Heart left ventricle (tissue), 16 donors: ENCODE results near the gene LRRC27. TPM values are rescaled to one million over a fixed set of nuclear protein-coding genes. Genes with fewer than 3 reads are reported as not detected.
A peak's percentile ranks its signal among the peaks of the same experiment; 100 is the strongest.

Experiments used
- ATAC-seq, 4 donors: fragments of 200-7000 bp; cut with Tn5 transposase; one replicate each; pipeline ENCODE4 v1.9.1; 2020 to 2022; ENCODE audit warnings: moderate library complexity in 4 of 4, mild to moderate bottlenecking in 3 of 4, moderate number of reproducible peaks in 1 of 4
- DNase-seq, 5 donors: peaks; one replicate each; pipeline ENCODE4 v3.0.0-alpha.2; 2020
- H3K27ac ChIP-seq, 12 donors: fragments of 200-600 bp; sonication (generic) in 4 of 12; one replicate each; pipeline versions ENCODE4 v1.5.0 to v1.8.0; 2016 to 2022; ENCODE audit warnings: mild to moderate bottlenecking in 2 of 12
- H3K27me3 ChIP-seq, 9 donors: fragments of 200-600 bp; sonication (generic) in 2 of 9; one replicate each; pipeline versions ENCODE4 v1.5.1 to v1.8.0; 2016 to 2022; ENCODE audit warnings: mild to moderate bottlenecking in 3 of 9
- H3K36me3 ChIP-seq, 9 donors: fragments of 200-600 bp; sonication (generic) in 2 of 9; one replicate each; pipeline versions ENCODE4 v1.5.0 to v1.8.0; 2018 to 2022; ENCODE audit warnings: mild to moderate bottlenecking in 2 of 9
- H3K4me1 ChIP-seq, 12 donors: fragments of 200-600 bp; sonication (generic) in 4 of 12; one replicate each; pipeline versions ENCODE4 v1.5.0 to v1.8.0; 2016 to 2022; ENCODE audit warnings: mild to moderate bottlenecking in 3 of 12
- H3K4me3 ChIP-seq, 12 donors: fragments of 200-600 bp; sonication (generic) in 4 of 12; one replicate each; pipeline versions ENCODE4 v1.5.0 to v1.8.0; 2017 to 2022; ENCODE audit warnings: mild to moderate bottlenecking in 9 of 12, moderate library complexity in 4 of 12
- H3K9me3 ChIP-seq, 12 donors: fragments of 200-600 bp; sonication (generic) in 4 of 12; one replicate each; pipeline versions ENCODE4 v1.5.0 to v1.8.0; 2016 to 2022; ENCODE audit warnings: mild to moderate bottlenecking in 1 of 12
- POLR2A ChIP-seq, 2 donors: fragments of 450-650 bp; IDR thresholded peaks; one replicate each; pipeline ENCODE4 v1.6.1; 2017; ENCODE audit warnings: antibody characterized with exemption in 2 of 2, mild to moderate bottlenecking in 2 of 2, moderate library complexity in 2 of 2
- WGBS, 4 donors: extraction: QIAGEN DNeasy Blood & Tissue Kit in 2 of 4; methylation state at CpG; one replicate each; pipeline versions ENCODE4 v1.1.5 to v1.1.7; 2013 to 2018; 5-methylcytosine and 5-hydroxymethylcytosine counted together
- intact Hi-C, 10 donors: fragments of 100-400 bp; cut with DNase I; formaldehyde crosslinking; loops; one replicate each; pipeline versions ENCODE4 v1.11.1 to v1.14.2; 2022
- polyA plus RNA-seq, 2 donors: library from polyadenylated mRNA; stranded (reverse); fragments of 200-250 nt; gene quantifications; one replicate each; pipeline ENCODE4 v1.2.3, GENCODE V29; 2013
- total RNA-seq, 9 donors: library from RNA; depleted of rRNA in 2 of 9; stranded (reverse); fragments of >200 nt in 2 of 9; fragmentation: NEBNext Ultra II Directional in 3 of 9; extraction: Animal tissue kit (Norgen Biotek cat#: 25700) in 3 of 9; gene quantifications; one replicate each; pipeline versions ENCODE4 v1.1.0 to v1.2.4, GENCODE V29; 2016 to 2023
- TF ChIP-seq, protein P1 (sequence below), 12 donors: fragments of 200-600 bp; sonication (generic) in 4 of 12; IDR thresholded peaks; one replicate each; pipeline versions ENCODE4 v1.5.0 to v1.8.0; 2018 to 2022; ENCODE audit warnings: antibody characterized with exemption in 12 of 12, mild to moderate bottlenecking in 5 of 12
- donor health status: ischemic (EF 13 %, LVEDD 7.1; RV severe dilation, severe dysfunction).
- donor health status: healthy with polysubstance abuse.
- donor health status: DM: no; HTN: yes; CAD: no.
- donor health status: DM: no; HTN: no; CAD: no.
- donor health status: ischemic (EF 25% LVEDD 6.9; RV normal size, moderate dysfunction).
- donor health status: ischemic (EF 25% LVEDD 5.7; RV mildly dilated, moderate dysfunction).
- donor health status: healthy.
- donor health status: DM: yes; HTN: yes; CAD: no.
- donor health status: ischemic (EF 35%, LVEDD 5.7; RV mildly dilated, moderate dysfunction).
- donor health status: nonischemic (EF 11% LVEDD 7.7; RV severe dilation, severe dysfunction).
- donor health status: DM: yes; HTN: yes; CAD: no.
- donor health status: PGD.
- donor health status: ischemic (EF 29% LVEDD 5.4; RV normal size, mild dysfunction).
- donor health status: nonischemic (EF 23%, LVEDD 6.1; RV moderate dilation, normal function).

The LRRC27 gene
- total and polyA plus RNA-seq, 11 donors: 2.6 to 8.9 (median 5.1) TPM

DNA sequence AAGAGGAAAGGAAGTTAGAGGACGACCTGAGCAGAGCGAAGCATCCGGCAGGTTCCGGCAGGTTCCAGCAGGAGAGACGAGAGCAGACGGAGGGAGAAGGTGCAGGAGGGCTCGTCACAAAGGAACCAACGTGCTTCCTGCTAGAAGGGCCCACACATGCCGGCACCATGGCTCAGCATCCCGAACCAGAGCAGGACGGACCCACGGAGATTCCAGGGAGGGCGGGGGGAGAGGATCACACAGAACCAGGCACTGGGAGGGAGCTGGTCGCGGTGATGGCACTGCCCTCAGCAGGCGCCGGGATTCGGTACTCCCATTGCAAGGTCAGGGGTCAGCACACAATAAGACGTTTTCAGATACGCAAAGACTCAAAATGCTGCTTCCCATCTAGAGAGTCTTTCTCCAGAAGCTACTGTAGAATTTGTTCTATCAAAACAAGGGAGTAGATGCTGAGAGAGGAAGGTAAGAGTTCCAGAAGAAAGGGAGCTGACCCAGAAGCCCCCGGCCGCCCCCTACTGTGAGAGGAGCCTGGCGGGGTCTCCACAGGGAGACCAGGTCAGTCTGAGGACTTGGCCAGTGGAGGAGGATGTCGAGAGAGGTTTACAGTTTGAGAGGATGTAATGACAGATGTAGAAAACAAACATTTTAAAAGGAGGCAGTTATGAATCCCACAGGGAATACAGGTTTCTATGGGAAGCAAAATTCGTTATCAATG is 41.4 kb downstream of the LRRC27 start:
- H3K27ac ChIP-seq: no peak overlapping the region

DNA sequence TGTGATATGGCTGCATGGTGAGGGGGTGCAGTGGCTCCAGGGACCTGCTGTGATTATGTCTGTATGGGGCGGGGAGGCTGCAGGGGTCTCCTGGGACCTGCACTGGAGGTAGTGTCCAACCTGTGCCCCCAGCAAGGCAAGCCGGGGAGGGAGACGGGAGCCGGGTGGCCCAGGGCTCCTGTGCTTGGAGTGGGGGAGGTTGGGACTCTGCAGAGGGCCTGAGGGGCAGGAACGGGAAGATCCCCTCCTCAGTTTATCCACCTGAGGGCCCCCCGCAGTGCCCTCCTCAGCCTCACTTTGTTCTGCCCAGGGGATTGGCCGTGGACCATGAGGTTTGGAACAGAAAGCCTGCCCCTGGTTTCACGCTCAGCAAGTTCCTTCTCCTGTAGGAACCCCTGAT is 42.2 kb downstream of the LRRC27 start:
- Histone ChIP-seq H3K9me3 (no peaks in the 10 kb centered on the region), H3K4me3 (no peak overlapping the region), H3K4me1 (peaks cover 0 to 16% (median 0%) of the 10 kb centered on the region in 12 donors), H3K27me3 (no peaks in the 10 kb centered on the region), H3K27ac (no peak overlapping the region), H3K36me3 (no peaks in the 10 kb centered on the region)
- DNase-seq (peak in 1 of 5 donors; percentile 37), ATAC-seq (no peak)
- TF ChIP-seq, protein P1, sequence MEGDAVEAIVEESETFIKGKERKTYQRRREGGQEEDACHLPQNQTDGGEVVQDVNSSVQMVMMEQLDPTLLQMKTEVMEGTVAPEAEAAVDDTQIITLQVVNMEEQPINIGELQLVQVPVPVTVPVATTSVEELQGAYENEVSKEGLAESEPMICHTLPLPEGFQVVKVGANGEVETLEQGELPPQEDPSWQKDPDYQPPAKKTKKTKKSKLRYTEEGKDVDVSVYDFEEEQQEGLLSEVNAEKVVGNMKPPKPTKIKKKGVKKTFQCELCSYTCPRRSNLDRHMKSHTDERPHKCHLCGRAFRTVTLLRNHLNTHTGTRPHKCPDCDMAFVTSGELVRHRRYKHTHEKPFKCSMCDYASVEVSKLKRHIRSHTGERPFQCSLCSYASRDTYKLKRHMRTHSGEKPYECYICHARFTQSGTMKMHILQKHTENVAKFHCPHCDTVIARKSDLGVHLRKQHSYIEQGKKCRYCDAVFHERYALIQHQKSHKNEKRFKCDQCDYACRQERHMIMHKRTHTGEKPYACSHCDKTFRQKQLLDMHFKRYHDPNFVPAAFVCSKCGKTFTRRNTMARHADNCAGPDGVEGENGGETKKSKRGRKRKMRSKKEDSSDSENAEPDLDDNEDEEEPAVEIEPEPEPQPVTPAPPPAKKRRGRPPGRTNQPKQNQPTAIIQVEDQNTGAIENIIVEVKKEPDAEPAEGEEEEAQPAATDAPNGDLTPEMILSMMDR (IDR thresholded peaks at IDR 0.05): no peak
- TF ChIP-seq POLR2A (IDR thresholded peaks at IDR 0.05): no peak
- intact Hi-C loops: no loop called here
- 83 to 99% (median 89%) methylated on average over 7 to 8 of the region's 8 CpGs for WGBS, 4 donors

More for the DNA sequence above, 41.4 kb downstream of the LRRC27 start:
- DNase-seq (peak in 2 of 5 donors; percentile 7 to 39), ATAC-seq (no peak)
- Histone ChIP-seq H3K36me3 (peaks cover 0 to 1% (median 0%) of the 10 kb centered on the region in 9 donors), H3K4me3 (no peak overlapping the region), H3K9me3 (peaks cover 0 to 1% (median 0%) of the 10 kb centered on the region in 12 donors), H3K27me3 (no peaks in the 10 kb centered on the region), H3K4me1 (peaks cover 0 to 16% (median 0%) of the 10 kb centered on the region in 12 donors)
- WGBS, 4 donors: 81 to 86% (median 83%) methylated on average over 25 of the region's 25 CpGs
- TF ChIP-seq, protein P1 (IDR thresholded peaks at IDR 0.05): no peak
- TF ChIP-seq POLR2A (IDR thresholded peaks at IDR 0.05): no peak
- intact Hi-C loops: no loop called here

DNA sequence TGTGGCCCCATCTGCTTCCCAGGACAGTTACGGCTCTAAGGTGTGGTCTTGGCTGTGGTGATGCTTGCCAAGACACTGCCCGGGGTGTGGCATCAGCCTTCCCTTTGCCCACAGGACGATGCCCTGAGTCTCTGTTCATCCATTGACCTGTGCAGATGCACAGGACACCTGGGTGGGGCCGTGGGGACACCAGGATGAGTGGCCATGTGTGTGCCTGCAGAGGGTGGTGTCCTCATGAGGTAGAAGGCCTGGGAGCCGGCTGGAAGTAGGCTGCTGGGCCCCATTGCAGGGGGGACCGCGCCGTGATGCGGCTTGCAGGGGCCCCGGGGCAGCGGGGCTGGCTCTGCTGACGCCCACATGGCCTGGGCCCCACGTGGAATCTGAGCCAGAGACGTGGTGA is 42.6 kb downstream of the LRRC27 start:
- H3K4me3 ChIP-seq: no peak overlapping the region
- intact Hi-C loops: no loop called here
- peaks cover 0 to 16% (median 0%) of the 10 kb centered on the region in 12 donors for H3K4me1 ChIP-seq
- TF ChIP-seq POLR2A (IDR thresholded peaks at IDR 0.05): no peak
- TF ChIP-seq, protein P1 (IDR thresholded peaks at IDR 0.05): no peak
- ATAC-seq (no peak), DNase-seq (peak in 1 of 5 donors; percentile 46)
- H3K9me3 ChIP-seq: no peaks in the 10 kb centered on the region
- no peaks in the 10 kb centered on the region for H3K27me3 ChIP-seq
- H3K27ac ChIP-seq: no peak overlapping the region
- H3K36me3 ChIP-seq: no peaks in the 10 kb centered on the region
- WGBS, 4 donors: 91 to 92% (median 92%) methylated on average over 13 to 14 of the region's 14 CpGs

DNA sequence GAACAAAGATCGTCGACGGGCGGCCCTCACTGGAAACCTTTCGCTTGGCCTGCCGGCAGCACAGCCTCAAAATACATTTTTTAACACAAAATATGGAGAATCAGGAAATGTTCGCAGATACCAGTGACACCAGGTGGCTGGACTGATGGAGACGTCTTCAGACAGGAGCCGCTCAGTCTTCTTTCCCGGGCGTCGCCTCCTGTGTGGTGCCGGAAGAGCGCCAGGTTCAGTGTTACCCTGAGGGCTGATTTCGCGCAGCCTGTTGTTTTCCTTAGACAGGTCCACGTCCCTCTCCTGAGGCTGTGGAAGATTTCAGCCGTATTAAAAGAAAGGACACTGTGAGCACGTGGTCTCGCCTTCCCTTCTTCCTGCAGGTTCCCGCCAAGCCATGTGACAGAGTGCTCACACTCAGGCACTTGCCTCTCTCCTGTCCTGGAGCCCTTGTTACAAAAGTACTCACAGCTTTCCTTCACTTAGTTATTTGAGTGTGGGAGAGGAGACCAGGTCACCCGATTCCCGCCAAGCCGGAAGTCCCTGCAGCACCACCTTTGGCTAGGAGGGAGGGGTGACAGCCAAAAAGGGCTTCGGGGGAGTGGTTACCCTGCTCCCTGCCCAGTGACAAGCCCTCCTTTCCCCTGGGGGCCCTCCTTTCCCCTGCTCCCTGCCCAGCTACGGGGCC is 43.3 kb downstream of the LRRC27 start:
- intact Hi-C loops: no loop called here
- WGBS, 4 donors: 82 to 91% (median 86%) methylated on average over 26 of the region's 26 CpGs
- no peak for ATAC-seq

More for the DNA sequence above, 43.3 kb downstream of the LRRC27 start:
- peak in 1 of 5 donors; percentile 35 for DNase-seq
- H3K36me3 ChIP-seq: no peaks in the 10 kb centered on the region
- H3K9me3 ChIP-seq: no peaks in the 10 kb centered on the region
- peaks cover 0 to 16% (median 0%) of the 10 kb centered on the region in 12 donors for H3K4me1 ChIP-seq
- no peak overlapping the region for H3K4me3 ChIP-seq
- TF ChIP-seq POLR2A (IDR thresholded peaks at IDR 0.05): no peak
- TF ChIP-seq, protein P1 (IDR thresholded peaks at IDR 0.05): no peak
- H3K27me3 ChIP-seq: no peaks in the 10 kb centered on the region
- H3K27ac ChIP-seq: no peak overlapping the region
